ENCODE data around the gene HPGDS. TPM values are rescaled to one million over a fixed set of nuclear protein-coding genes. Genes with fewer than 3 reads are reported as not detected.

HPGDS gene
- total RNA-seq, 1 donor from 2014 or later = not detected

- Mint-ChIP-seq H3K27ac (no peak overlapping the region), H3K27me3 (no peaks in the 10 kb centered on the region), H3K36me3 (ENCODE audit: insufficient read depth) (no peaks in the 10 kb centered on the region), H3K4me1 (ENCODE audit: low read depth) (no peaks in the 10 kb centered on the region), H3K9me3 (ENCODE audit: low read depth) (no peaks in the 10 kb centered on the region), H3K4me3 (ENCODE audit: low read depth) (no peak overlapping the region)
- no peak for TF ChIP-seq CTCF (IDR thresholded peaks at IDR 0.05; ENCODE audit: unreplicated experiment)
- DNase-seq (ENCODE audit: low spot score, unreplicated experiment) = no peak
These were observed 15.0 kb upstream of the HPGDS start for GRCh38 chr4:94357624-94358023.

DNA sequence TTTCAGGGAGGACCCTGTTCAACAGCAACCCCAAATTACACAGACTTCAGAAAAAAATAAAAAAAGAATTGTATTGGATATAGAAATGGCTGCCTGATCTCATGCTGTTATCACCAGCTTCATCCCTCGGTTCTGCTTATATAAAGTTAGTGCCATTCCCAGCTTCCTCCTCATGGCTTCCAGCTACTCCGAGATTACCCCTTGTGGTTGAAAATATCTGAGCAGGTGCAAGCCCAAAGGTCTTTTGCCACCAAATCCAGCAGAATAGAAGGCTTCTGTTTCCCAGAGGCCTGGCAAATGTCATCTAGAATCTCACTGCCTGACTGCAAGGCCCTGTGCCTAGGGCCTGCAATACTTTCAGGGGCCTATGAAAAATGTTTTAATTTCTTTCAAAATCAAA is 13.8 kb upstream of the HPGDS start:
- Mint-ChIP-seq H3K27ac (no peak overlapping the region), H3K4me1 (ENCODE audit: low read depth) (no peaks in the 10 kb centered on the region), H3K36me3 (ENCODE audit: insufficient read depth) (no peaks in the 10 kb centered on the region), H3K27me3 (no peaks in the 10 kb centered on the region), H3K4me3 (ENCODE audit: low read depth) (no peak overlapping the region), H3K9me3 (ENCODE audit: low read depth) (no peaks in the 10 kb centered on the region)
- no peak for TF ChIP-seq CTCF (IDR thresholded peaks at IDR 0.05; ENCODE audit: unreplicated experiment)
- no peak for DNase-seq (ENCODE audit: low spot score, unreplicated experiment)

DNA sequence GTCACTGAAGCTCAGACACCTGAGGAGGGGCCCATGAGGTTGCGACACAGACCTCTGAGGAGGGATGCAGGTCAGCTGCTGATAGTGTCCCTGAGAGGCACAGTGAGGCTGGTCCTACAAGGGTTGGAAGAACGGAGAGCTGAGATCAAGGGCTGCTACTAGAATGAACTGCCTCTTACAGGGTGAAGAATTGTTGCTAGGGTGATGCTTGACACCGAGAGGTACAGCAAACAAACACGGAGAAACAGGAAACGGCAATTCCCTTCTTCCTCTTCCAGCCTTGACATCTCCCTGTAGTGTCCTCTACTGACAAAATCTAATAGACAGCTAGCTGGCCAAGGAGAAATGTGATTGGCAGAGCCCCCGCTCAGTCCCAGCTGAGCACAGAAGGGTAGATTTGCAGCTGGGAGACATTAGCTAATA is 11.8 kb upstream of the HPGDS start:
- Mint-ChIP-seq H3K27ac (no peak overlapping the region), H3K4me1 (ENCODE audit: low read depth) (no peaks in the 10 kb centered on the region), H3K9me3 (ENCODE audit: low read depth) (no peaks in the 10 kb centered on the region), H3K27me3 (no peaks in the 10 kb centered on the region), H3K36me3 (ENCODE audit: insufficient read depth) (no peaks in the 10 kb centered on the region), H3K4me3 (ENCODE audit: low read depth) (no peak overlapping the region)
- no peak for TF ChIP-seq CTCF (IDR thresholded peaks at IDR 0.05; ENCODE audit: unreplicated experiment)
- DNase-seq (ENCODE audit: low spot score, unreplicated experiment) = no peak

- Mint-ChIP-seq H3K27ac (no peak overlapping the region), H3K4me3 (ENCODE audit: low read depth) (no peak overlapping the region), H3K36me3 (ENCODE audit: insufficient read depth) (no peaks in the 10 kb centered on the region), H3K9me3 (ENCODE audit: low read depth) (no peaks in the 10 kb centered on the region), H3K4me1 (ENCODE audit: low read depth) (no peaks in the 10 kb centered on the region), H3K27me3 (no peaks in the 10 kb centered on the region)
- no peak for DNase-seq (ENCODE audit: low spot score, unreplicated experiment)
- no peak for TF ChIP-seq CTCF (IDR thresholded peaks at IDR 0.05; ENCODE audit: unreplicated experiment)
These were observed 10.4 kb upstream of the HPGDS start for GRCh38 chr4:94352996-94353395.

DNA sequence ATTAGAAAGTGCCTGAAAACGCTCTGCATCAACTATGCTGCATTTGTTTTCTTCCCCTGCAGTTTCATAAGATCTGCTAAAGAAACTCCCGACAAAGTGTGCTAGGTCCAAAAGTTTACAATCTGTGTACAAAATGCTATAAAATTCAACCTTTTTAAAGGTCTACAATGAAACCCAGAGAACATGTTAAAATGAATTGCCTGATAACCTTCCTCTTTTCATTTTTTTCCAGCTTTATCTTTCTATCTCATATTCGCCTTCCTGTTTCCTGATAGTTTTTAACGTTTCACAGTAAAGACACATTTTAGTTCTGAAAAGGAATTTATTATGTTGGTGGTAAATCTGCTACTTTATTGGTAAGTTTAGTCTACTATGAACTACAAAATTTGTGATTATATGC is 9.5 kb upstream of the HPGDS start:
- H3K27me3 Mint-ChIP-seq = no peaks in the 10 kb centered on the region
- no peak for DNase-seq (ENCODE audit: low spot score, unreplicated experiment)
- no peaks in the 10 kb centered on the region for H3K36me3 Mint-ChIP-seq (ENCODE audit: insufficient read depth)
- no peak for TF ChIP-seq CTCF (IDR thresholded peaks at IDR 0.05; ENCODE audit: unreplicated experiment)
- peaks cover 2% of the 10 kb centered on the region for H3K4me1 Mint-ChIP-seq (ENCODE audit: low read depth)
- no peak overlapping the region for H3K27ac Mint-ChIP-seq
- H3K9me3 Mint-ChIP-seq (ENCODE audit: low read depth) = no peaks in the 10 kb centered on the region
- H3K4me3 Mint-ChIP-seq (ENCODE audit: low read depth) = no peak overlapping the region
